ENCODE results near the gene ROBO3.

GRCh38 chr11:124867700-124868099 is 2.5 kb downstream of the ROBO3 start:
- TF ChIP-seq CTCF (IDR thresholded peaks at IDR 0.05 in 2 of 3, conservative IDR thresholded peaks at IDR 0.05 in 1 of 3; ENCODE audit: borderline replicate concordance in 1 of 3, insufficient read depth in 1 of 3, low read depth in 2 of 3, low read length in 2 of 3) (peak; percentile 37 to 52 (median 47); a peak in 5 of 6 replicates), EZH2 (IDR thresholded peaks at IDR 0.05) (no peak), ATF3 (IDR thresholded peaks at IDR 0.05) (no peak), RAD21 (IDR thresholded peaks at IDR 0.05; ENCODE audit: low read depth) (peak; percentile 56), MAX (IDR thresholded peaks at IDR 0.05) (no peak), EZH2phosphoT487 (IDR thresholded peaks at IDR 0.05; ENCODE audit: borderline replicate concordance) (no peak), SP1 (IDR thresholded peaks at IDR 0.05; ENCODE audit: low read depth) (no peak), SIN3A (IDR thresholded peaks at IDR 0.05; ENCODE audit: low read depth) (no peak), YY1 (IDR thresholded peaks at IDR 0.05; ENCODE audit: extremely low read depth, insufficient replicate concordance, low read depth, low read length) (no peak), POLR2AphosphoS5 (IDR thresholded peaks at IDR 0.05; ENCODE audit: low read depth, low read length) (no peak)
